ENCODE results near the gene TMED9. TPM values are rescaled to one million over a fixed set of nuclear protein-coding genes. Genes with fewer than 3 reads are reported as not detected.

The TMED9 gene
- total and polyA plus RNA-seq, 3 experiments from 2014 or later: 138 to 142 (median 140) TPM

DNA sequence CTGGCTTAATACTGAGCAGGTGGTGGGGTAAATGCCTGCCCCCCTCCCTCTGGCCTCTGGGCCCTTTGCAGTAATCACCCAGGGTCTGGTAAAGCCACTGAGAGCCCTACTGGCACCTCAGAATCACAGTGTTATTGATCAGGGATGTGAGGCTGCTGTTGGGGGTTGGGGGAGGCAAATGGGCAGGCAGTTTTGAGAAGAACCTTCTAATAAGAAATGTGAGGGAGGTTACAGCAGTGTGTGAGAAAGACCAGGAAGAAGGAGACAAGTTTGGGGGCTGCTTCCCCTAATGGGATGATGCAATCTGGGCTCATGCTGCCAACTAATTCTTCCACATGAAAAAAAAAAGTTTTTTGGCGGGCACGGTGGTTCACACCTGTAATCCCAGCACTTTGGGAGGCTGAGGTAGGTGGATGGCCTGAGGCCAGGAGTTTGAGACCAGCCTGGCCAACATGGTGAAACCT, 4.8 kb downstream of the TMED9 start:
- ChIA-PET CTCF (no interaction called here), POLR2A (no interaction called here)
- H3K36me3 Mint-ChIP-seq: peaks cover 5 to 53% (median 8%) of the 10 kb centered on the region in 3 donors
- Histone ChIP-seq H3K9me3 (ENCODE audit: low read length) (no peaks in the 10 kb centered on the region), H3K4me3 (ENCODE audit: low read length) (no peak overlapping the region), H3K4me1 (ENCODE audit: insufficient read depth, low read length) (peaks cover 34% of the 10 kb centered on the region), H3K27ac (ENCODE audit: low read depth, low read length) (no peak overlapping the region), H3K27me3 (ENCODE audit: insufficient read depth, low read length, poor library complexity, severe bottlenecking) (no peaks in the 10 kb centered on the region), H3K36me3 (ENCODE audit: insufficient read depth, low read length) (peaks cover 31% of the 10 kb centered on the region)
- DNase-seq: no peak
- H3K4me3 Mint-ChIP-seq: peak overlapping the region in 1 of 7 donors; percentile 84
- peak overlapping the region in 1 of 8 donors; percentile 75 for H3K27ac Mint-ChIP-seq
- H3K4me1 Mint-ChIP-seq: peaks cover 34 to 54% (median 48%) of the 10 kb centered on the region in 3 donors
- H3K9me3 Mint-ChIP-seq: no peaks in the 10 kb centered on the region
- peaks cover 0 to 2% of the 10 kb centered on the region in 2 donors for H3K27me3 Mint-ChIP-seq

DNA sequence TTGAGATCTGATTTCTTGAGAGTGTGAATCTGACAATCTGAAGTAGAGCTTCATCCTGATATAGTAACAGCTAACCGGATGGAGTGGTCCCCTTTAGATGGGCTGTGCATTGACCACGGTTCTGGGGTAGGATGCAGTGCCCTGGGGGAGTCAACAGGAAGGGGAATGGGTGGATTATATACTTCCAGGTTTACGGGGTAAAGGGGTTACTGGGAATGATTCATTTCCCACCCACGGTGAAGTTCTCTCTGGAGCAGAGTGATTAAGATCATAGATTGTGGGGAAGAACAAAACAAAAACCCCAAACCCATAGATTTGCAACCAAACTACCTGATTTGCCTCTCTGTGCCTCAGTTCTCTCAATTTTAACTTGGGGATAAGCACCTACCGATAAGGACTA, 6.5 kb downstream of the TMED9 start:
- Mint-ChIP-seq H3K27me3 (peaks cover 0 to 2% of the 10 kb centered on the region in 2 donors), H3K36me3 (peaks cover 5 to 44% (median 7%) of the 10 kb centered on the region in 3 donors), H3K27ac (peak overlapping the region in 5 of 8 donors; percentile 27 to 84 (median 80)), H3K4me1 (peaks cover 30 to 46% (median 39%) of the 10 kb centered on the region in 3 donors), H3K9me3 (no peaks in the 10 kb centered on the region), H3K4me3 (peak overlapping the region; percentile 74 to 89 (median 81))
- no peaks in the 10 kb centered on the region for H3K27me3 ChIP-seq (ENCODE audit: insufficient read depth, low read length, poor library complexity, severe bottlenecking)
- H3K9me3 ChIP-seq (ENCODE audit: low read length): no peaks in the 10 kb centered on the region
- H3K4me3 ChIP-seq (ENCODE audit: low read length): no peak overlapping the region
- ChIA-PET CTCF (interaction anchor here (1.1 to 1.2 kb wide), 2 partner anchors 10 to 195 kb away, joined by 4 read pairs; no protein-coding TSS in a partner anchor), POLR2A (no interaction called here)
- no peak overlapping the region for H3K27ac ChIP-seq (ENCODE audit: low read depth, low read length)
- peaks cover 28% of the 10 kb centered on the region for H3K36me3 ChIP-seq (ENCODE audit: insufficient read depth, low read length)
- no peak for DNase-seq
- peaks cover 23% of the 10 kb centered on the region for H3K4me1 ChIP-seq (ENCODE audit: insufficient read depth, low read length)

DNA sequence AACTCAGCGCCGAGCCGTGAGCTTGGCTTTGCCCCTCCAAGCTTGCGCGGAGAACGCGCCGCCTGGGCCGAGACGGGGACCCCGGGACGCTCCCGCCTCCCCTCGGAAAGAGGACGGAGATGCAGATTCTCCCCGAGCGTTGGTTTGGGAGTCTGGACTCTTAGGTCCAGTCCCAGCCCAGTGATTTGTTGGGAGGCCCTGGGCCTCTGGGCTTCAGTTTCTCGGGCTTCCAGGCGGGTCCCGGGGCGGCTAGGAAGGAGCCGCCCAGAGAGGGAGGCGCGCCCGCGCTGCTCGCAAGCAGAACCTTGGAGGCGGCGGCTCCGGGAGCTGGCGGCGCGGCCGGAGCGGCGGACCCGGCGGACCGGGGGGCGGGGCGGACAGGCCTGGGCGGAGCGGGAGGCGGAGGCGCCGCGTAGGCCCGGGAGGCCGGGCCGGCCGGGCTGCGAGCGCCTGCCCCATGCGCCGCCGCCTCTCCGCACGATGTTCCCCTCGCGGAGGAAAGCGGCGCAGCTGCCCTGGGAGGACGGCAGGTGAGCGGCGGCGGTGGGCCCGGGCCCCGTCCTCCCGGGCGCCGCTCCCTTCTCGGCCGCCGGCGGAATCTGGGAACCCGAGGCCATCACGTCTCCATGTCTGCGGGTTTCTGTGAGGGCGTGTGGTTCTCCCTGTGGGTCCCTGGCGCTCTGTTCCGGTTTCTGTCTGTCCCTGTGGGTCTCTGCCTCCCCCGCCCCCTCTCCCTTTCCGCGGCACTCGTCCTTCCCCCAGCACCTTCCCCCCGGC, 7.9 kb downstream of the TMED9 start, which contains the start of gene B4GALT7:
Gene B4GALT7, plus strand, starts transcription at position 402 of the 777 bp plus-strand sequence. Its CDS starts 79 bp downstream, at position 481.
- H3K9me3 ChIP-seq (ENCODE audit: low read length): no peaks in the 10 kb centered on the region
- Mint-ChIP-seq H3K4me3 (peak within 1 kb of the TSS; percentile 86 to 99 (median 91)), H3K36me3 (peaks cover 0 to 36% (median 8%) of the 10 kb centered on the region in 3 donors), H3K27ac (peak within 1 kb of the TSS; percentile 80 to 98 (median 92)), H3K9me3 (no peaks in the 10 kb centered on the region), H3K4me1 (peaks cover 25 to 40% (median 36%) of the 10 kb centered on the region in 3 donors), H3K27me3 (peaks cover 0 to 2% of the 10 kb centered on the region in 2 donors)
- H3K4me3 ChIP-seq (ENCODE audit: low read length): peak within 1 kb of the TSS; percentile 90
- H3K36me3 ChIP-seq (ENCODE audit: insufficient read depth, low read length): peaks cover 14% of the 10 kb centered on the region
- no peaks in the 10 kb centered on the region for H3K27me3 ChIP-seq (ENCODE audit: insufficient read depth, low read length, poor library complexity, severe bottlenecking)
- POLR2A ChIA-PET: interaction anchor here (0.5 to 1.2 kb wide), 2 partner anchors 8 to 255 kb away, joined by 3 to 4 read pairs; partner anchors contain the start of gene TMED9
- CTCF ChIA-PET: no interaction called here
- H3K27ac ChIP-seq (ENCODE audit: low read depth, low read length): peak within 1 kb of the TSS; percentile 69
- peak; percentile 77 to 87 (median 80) for DNase-seq
- H3K4me1 ChIP-seq (ENCODE audit: insufficient read depth, low read length): peaks cover 16% of the 10 kb centered on the region

DNA sequence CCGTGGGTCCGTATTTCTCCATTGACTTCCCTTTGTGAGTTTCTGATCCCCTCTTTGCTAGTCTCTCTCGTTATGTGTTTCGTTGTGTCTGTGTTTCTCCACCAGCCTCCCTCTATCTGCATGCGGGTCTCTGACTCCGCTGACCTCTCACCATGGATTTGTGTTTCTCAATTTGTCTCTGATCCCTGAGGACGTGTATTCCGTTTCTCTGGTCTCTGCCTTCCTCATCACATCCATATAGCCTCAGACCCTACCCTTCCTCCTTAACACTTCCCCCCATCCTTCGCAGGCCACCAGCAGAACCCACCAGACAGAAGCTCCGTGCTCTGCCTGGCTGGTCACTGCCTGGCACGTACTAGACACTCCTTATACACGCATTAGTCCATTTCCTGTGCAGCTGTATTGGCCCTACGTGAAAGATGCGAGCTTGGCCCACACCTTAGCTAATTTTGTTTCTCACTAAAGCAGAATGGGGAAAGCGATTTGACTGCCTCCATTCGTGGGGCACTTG, 8.6 kb downstream of the TMED9 start:
- Histone ChIP-seq H3K27me3 (ENCODE audit: insufficient read depth, low read length, poor library complexity, severe bottlenecking) (no peaks in the 10 kb centered on the region), H3K4me1 (ENCODE audit: insufficient read depth, low read length) (peaks cover 16% of the 10 kb centered on the region), H3K9me3 (ENCODE audit: low read length) (no peaks in the 10 kb centered on the region), H3K4me3 (ENCODE audit: low read length) (peak overlapping the region; percentile 64), H3K27ac (ENCODE audit: low read depth, low read length) (peak overlapping the region; percentile 52), H3K36me3 (ENCODE audit: insufficient read depth, low read length) (peaks cover 8% of the 10 kb centered on the region)
- CTCF ChIA-PET: no interaction called here
- Mint-ChIP-seq H3K27ac (peak overlapping the region; percentile 74 to 98 (median 92)), H3K4me1 (peaks cover 25 to 40% (median 36%) of the 10 kb centered on the region in 3 donors), H3K9me3 (no peaks in the 10 kb centered on the region), H3K27me3 (peaks cover 0 to 2% of the 10 kb centered on the region in 2 donors), H3K4me3 (peak overlapping the region; percentile 86 to 99 (median 91)), H3K36me3 (peaks cover 0 to 37% (median 8%) of the 10 kb centered on the region in 3 donors)
- POLR2A ChIA-PET: interaction anchor here (0.5 to 1.2 kb wide), 2 partner anchors 9 to 256 kb away, joined by 3 to 4 read pairs; partner anchors contain the start of gene TMED9
- DNase-seq: no peak

DNA sequence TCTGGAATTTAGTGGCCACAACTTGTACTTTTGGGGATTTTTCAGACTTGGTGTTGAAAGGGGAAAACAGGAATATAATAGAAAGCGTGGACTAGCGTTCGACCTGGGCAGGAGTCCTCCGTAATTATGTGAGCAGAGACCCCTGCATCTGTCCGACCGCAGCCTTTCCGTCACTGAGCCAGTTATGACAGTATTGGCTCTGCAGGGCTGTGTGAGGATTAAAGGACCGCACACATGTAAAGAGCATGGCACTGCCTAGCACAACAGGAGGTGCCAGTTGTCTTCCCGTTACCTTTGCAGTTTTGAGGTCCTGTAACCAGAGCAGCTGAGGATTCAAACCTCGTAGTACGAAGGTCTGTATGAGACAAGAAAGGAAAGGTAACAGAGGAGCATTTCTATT, 9.1 kb downstream of the TMED9 start:
- no peaks in the 10 kb centered on the region for H3K9me3 ChIP-seq (ENCODE audit: low read length)
- H3K27ac Mint-ChIP-seq: peak overlapping the region in 7 of 8 donors; percentile 33 to 98 (median 91)
- H3K27me3 Mint-ChIP-seq: peaks cover 0 to 2% of the 10 kb centered on the region in 2 donors
- peak overlapping the region; percentile 86 to 99 (median 91) for H3K4me3 Mint-ChIP-seq
- ChIA-PET CTCF (no interaction called here), POLR2A (interaction anchor here (1.2 kb wide), 1 partner anchor 9 kb away, joined by 4 read pairs; the partner anchor contains the start of gene TMED9)
- peaks cover 27 to 42% (median 36%) of the 10 kb centered on the region in 3 donors for H3K4me1 Mint-ChIP-seq
- H3K27me3 ChIP-seq (ENCODE audit: insufficient read depth, low read length, poor library complexity, severe bottlenecking): no peaks in the 10 kb centered on the region
- H3K36me3 ChIP-seq (ENCODE audit: insufficient read depth, low read length): peaks cover 2% of the 10 kb centered on the region
- peaks cover 16% of the 10 kb centered on the region for H3K4me1 ChIP-seq (ENCODE audit: insufficient read depth, low read length)
- H3K36me3 Mint-ChIP-seq: peaks cover 0 to 37% (median 7%) of the 10 kb centered on the region in 3 donors
- peak overlapping the region; percentile 52 for H3K27ac ChIP-seq (ENCODE audit: low read depth, low read length)
- no peaks in the 10 kb centered on the region for H3K9me3 Mint-ChIP-seq
- DNase-seq: no peak
- peak overlapping the region; percentile 64 for H3K4me3 ChIP-seq (ENCODE audit: low read length)

DNA sequence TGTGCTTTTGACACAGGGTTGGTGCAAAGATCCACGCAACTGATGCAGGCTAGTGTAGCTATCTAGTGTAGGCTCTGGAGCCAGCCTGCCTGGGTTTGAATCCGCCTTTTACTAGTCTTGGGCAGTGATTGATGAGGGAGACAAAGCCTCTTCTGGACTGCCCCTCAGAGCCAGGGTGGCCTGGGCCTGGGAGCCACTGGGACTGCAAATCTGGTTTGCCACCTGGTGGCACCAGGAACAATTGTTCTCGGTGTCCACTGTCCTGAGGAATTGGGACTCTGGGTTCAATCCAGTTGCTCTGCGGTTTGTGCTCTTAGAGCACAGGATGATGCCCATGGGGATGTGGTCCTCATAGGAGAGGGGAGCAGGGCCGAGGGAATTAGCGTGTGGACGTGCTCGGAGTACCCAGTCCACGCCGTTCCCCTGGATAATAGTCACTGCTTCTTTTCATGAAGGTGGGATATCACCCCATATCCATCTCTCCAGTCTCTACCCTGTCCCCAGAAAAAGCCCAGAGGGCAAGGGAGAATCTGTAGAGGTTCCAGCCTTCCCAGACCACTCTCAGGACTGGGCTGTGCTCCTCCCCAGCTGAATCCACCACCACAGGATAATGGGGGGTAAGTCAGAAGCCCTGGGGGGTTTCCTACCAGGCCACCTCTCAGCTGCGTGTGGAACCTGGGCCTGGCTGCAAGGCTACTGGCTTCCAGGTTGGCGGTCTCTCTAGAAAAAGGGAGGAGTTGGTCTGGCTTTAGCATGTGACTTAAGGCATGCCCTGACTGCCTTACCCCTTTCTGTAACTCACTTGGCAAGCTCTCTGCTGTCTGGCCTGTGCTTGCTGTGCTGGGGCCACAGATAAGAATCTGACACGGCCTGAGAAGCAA, 9.8 kb downstream of the TMED9 start:
- Mint-ChIP-seq H3K27ac (peak overlapping the region in 2 of 8 donors; percentile 74 to 77), H3K4me1 (peaks cover 31 to 49% (median 43%) of the 10 kb centered on the region in 3 donors), H3K27me3 (no peaks in the 10 kb centered on the region), H3K36me3 (peaks cover 0 to 38% (median 4%) of the 10 kb centered on the region in 3 donors), H3K9me3 (no peaks in the 10 kb centered on the region), H3K4me3 (peak overlapping the region; percentile 32 to 99 (median 91))
- Histone ChIP-seq H3K4me1 (ENCODE audit: insufficient read depth, low read length) (peaks cover 16% of the 10 kb centered on the region), H3K36me3 (ENCODE audit: insufficient read depth, low read length) (no peaks in the 10 kb centered on the region), H3K9me3 (ENCODE audit: low read length) (no peaks in the 10 kb centered on the region), H3K27ac (ENCODE audit: low read depth, low read length) (no peak overlapping the region), H3K27me3 (ENCODE audit: insufficient read depth, low read length, poor library complexity, severe bottlenecking) (no peaks in the 10 kb centered on the region), H3K4me3 (ENCODE audit: low read length) (no peak overlapping the region)
- no peak for DNase-seq
- ChIA-PET CTCF (interaction anchor here (1.2 kb wide), 1 partner anchor 197 kb away, joined by 3 read pairs; no protein-coding TSS in a partner anchor), POLR2A (interaction anchor here (1.2 kb wide), 1 partner anchor 10 kb away, joined by 4 read pairs; the partner anchor contains the start of gene TMED9)

DNA sequence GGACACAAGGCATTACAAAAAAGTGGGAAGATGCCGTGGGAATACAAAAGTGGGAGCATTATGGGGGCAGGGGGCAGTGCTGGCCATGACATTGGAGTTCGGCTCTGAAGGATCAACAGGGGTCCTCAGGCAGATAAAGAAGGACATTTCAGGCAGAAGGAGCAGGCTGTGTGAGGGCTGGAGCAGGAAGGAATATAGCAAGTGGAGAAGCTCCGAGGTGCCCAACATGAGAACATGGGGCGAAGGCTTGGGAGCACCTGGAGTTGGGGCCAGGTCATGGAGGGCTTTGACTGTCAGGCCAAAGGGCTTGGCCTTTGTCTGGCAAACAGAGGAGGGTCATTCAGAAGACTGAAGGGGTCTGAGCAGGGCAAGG, 10.4 kb downstream of the TMED9 start:
- no peak overlapping the region for H3K4me3 ChIP-seq (ENCODE audit: low read length)
- CTCF ChIA-PET: interaction anchor here (1.2 kb wide), 1 partner anchor 198 kb away, joined by 3 read pairs; no protein-coding TSS in a partner anchor
- Mint-ChIP-seq H3K27me3 (no peaks in the 10 kb centered on the region), H3K27ac (peak overlapping the region in 3 of 8 donors; percentile 74 to 82 (median 75)), H3K9me3 (no peaks in the 10 kb centered on the region), H3K36me3 (peaks cover 0 to 38% (median 4%) of the 10 kb centered on the region in 3 donors), H3K4me3 (peak overlapping the region in 2 of 7 donors; percentile 8 to 86), H3K4me1 (peaks cover 31 to 55% (median 45%) of the 10 kb centered on the region in 3 donors)
- no peaks in the 10 kb centered on the region for H3K36me3 ChIP-seq (ENCODE audit: insufficient read depth, low read length)
- POLR2A ChIA-PET: no interaction called here
- H3K4me1 ChIP-seq (ENCODE audit: insufficient read depth, low read length): peaks cover 16% of the 10 kb centered on the region
- no peaks in the 10 kb centered on the region for H3K27me3 ChIP-seq (ENCODE audit: insufficient read depth, low read length, poor library complexity, severe bottlenecking)
- H3K27ac ChIP-seq (ENCODE audit: low read depth, low read length): no peak overlapping the region
- H3K9me3 ChIP-seq (ENCODE audit: low read length): no peaks in the 10 kb centered on the region
- DNase-seq: no peak

Measured in CD8-positive, alpha-beta memory T cell (primary cell).